HEK293T (cell line): ENCODE results near the gene POU2AF3.

Experiments
- ARNT ChIP-seq: fragments of 450-650 bp; IDR thresholded peaks from 2 replicates; pipeline ENCODE4 v1.6.1; 2017; ENCODE audit warnings: mild to moderate bottlenecking
- BHLHE40 ChIP-seq: fragments of 450-650 bp; IDR thresholded peaks from 2 replicates; pipeline ENCODE4 v1.6.1; 2016; ENCODE audit warnings: mild to moderate bottlenecking, moderate library complexity, borderline replicate concordance
- CTBP1 ChIP-seq: fragments of 450-650 bp; IDR thresholded peaks from 2 replicates; pipeline ENCODE4 v1.6.1; 2016; ENCODE audit warnings: borderline replicate concordance
- FOXK2 ChIP-seq: fragments of 450-650 bp; IDR thresholded peaks from 2 replicates; pipeline ENCODE4 v1.6.1; 2016; ENCODE audit warnings: mild to moderate bottlenecking
- FOXM1 ChIP-seq: fragments of 450-650 bp; IDR thresholded peaks from 2 replicates; pipeline ENCODE4 v1.6.1; 2017; ENCODE audit warnings: mild to moderate bottlenecking, borderline replicate concordance
- HDGF ChIP-seq: fragments of 450-650 bp; IDR thresholded peaks from 2 replicates; pipeline ENCODE4 v1.6.1; 2017; ENCODE audit warnings: antibody characterized with exemption, borderline replicate concordance
- L3MBTL2 ChIP-seq: fragments of 450-650 bp; conservative IDR thresholded peaks from 2 replicates; pipeline ENCODE4 v1.6.1; 2016; ENCODE audit warnings: mild to moderate bottlenecking
- NFRKB ChIP-seq: fragments of 450-650 bp; IDR thresholded peaks from 2 replicates; pipeline ENCODE4 v1.6.1; 2016; ENCODE audit warnings: mild to moderate bottlenecking, moderate library complexity
- SP1 ChIP-seq: fragments of 450-650 bp; IDR thresholded peaks from 2 replicates; pipeline ENCODE4 v1.6.1; 2017
- SUZ12 ChIP-seq: fragments of 450-650 bp; IDR thresholded peaks from 2 replicates; pipeline ENCODE4 v1.6.1; 2016; ENCODE audit warnings: mild to moderate bottlenecking
- ZNF384 ChIP-seq: fragments of 450-650 bp; IDR thresholded peaks from 2 replicates; pipeline ENCODE4 v1.6.1; 2016

DNA sequence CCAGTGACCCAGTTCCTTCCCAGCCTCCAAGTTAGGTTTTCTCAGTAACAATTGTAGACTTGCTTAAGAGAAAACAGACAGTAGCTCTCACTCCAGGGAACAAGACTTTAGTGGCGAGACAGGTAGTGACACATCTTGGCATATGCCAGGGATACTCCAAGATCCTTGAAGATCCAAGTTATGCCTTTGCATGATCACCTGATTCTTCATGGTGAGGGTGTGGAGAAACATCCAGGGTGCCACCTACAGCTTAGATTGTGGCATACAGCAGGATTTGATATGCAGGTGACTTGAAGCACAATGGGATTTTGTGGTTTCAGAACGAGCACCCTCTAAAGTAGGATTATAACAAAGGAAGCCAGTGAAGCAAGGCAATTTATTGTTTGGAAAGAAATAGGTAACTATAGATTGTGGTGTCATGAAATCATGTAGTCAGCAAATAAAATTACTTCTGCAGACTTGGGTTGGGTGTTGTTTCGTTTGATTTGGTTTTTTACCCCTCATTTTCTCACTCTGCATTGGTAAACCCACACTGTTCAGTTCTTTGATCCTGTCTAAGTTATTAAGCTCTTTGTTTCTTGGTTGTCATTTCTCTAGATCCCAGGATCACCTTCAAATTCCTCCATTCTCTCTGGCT lies 9.2 kb downstream of the POU2AF3 start:
- TF ChIP-seq SUZ12 (no peak), SP1 (no peak), FOXM1 (no peak), ZNF384 (no peak), HDGF (no peak), CTBP1 (no peak), BHLHE40 (no peak), NFRKB (no peak), L3MBTL2 (no peak), ARNT (no peak), FOXK2 (no peak)
